ENCODE measurements around the gene PPHLN1.
"Not testable (repeated sequence)": the region's sequence is repeated elsewhere in the genome, so short reads cannot be mapped to it uniquely, and the experiment has no call there.

Gene PPHLN1

GRCh38 chr12:42373669-42374068 is 47.7 kb downstream of the PPHLN1 start:
- no peak for DNase-seq

GRCh38 chr12:42380733-42381132 is 54.8 kb downstream of the PPHLN1 start:
- no peak for DNase-seq

GRCh38 chr12:42382013-42382696 is 56.2 kb downstream of the PPHLN1 start:
- DNase-seq, result no peak

GRCh38 chr12:42385326-42385841 is 59.4 kb downstream of the PPHLN1 start:
- no peak for DNase-seq

- no peak for DNase-seq
Observed at GRCh38 chr12:42386308-42386707, 60.3 kb downstream of the PPHLN1 start.

GRCh38 chr12:42388086-42388485 is 62.1 kb downstream of the PPHLN1 start:
- not testable (repeated sequence) for DNase-seq

- DNase-seq, result no peak
Observed at GRCh38 chr12:42394429-42394828, 68.5 kb downstream of the PPHLN1 start.

- no peak for DNase-seq
Observed at GRCh38 chr12:42396473-42397259, 70.7 kb downstream of the PPHLN1 start.

- no peak for DNase-seq
Observed at GRCh38 chr12:42402821-42403411, 76.9 kb downstream of the PPHLN1 start.

- DNase-seq, result no peak
Observed at GRCh38 chr12:42407306-42407705, 81.3 kb downstream of the PPHLN1 start.

- DNase-seq, result no peak
Observed at GRCh38 chr12:42409471-42409870, 83.5 kb downstream of the PPHLN1 start.

- peak; percentile 25 for DNase-seq
Observed at GRCh38 chr12:42410340-42410739, 84.4 kb downstream of the PPHLN1 start.

- no peak for DNase-seq
Observed at GRCh38 chr12:42420395-42420794, 94.4 kb downstream of the PPHLN1 start.

GRCh38 chr12:42421844-42422779 is 96.1 kb downstream of the PPHLN1 start:
- no peak for DNase-seq

GRCh38 chr12:42422785-42423184 is 96.8 kb downstream of the PPHLN1 start:
- no peak for DNase-seq

- peak; percentile 44 for DNase-seq
Observed at GRCh38 chr12:42426746-42427145, 100.8 kb downstream of the PPHLN1 start.

- no peak for DNase-seq
Observed at GRCh38 chr12:42428850-42429249, 102.9 kb downstream of the PPHLN1 start.

GRCh38 chr12:42432517-42433140 is 106.7 kb downstream of the PPHLN1 start:
- no peak for DNase-seq

- no peak for DNase-seq
Observed at GRCh38 chr12:42440608-42441007, 114.6 kb downstream of the PPHLN1 start.

- DNase-seq, result no peak
Observed at GRCh38 chr12:42442311-42442759, 116.4 kb downstream of the PPHLN1 start.

- no peak for DNase-seq
Observed at GRCh38 chr12:42442888-42443287, 116.9 kb downstream of the PPHLN1 start.

All from kidney glomerular epithelial cell (primary cell).